GM19463 (cell line): ENCODE data around the gene C19orf53.
"Not testable (repeated sequence)": the region's sequence is repeated elsewhere in the genome, so short reads cannot be mapped to it uniquely, and the experiment has no call there.

Experiments
- ATAC-seq: cut with Tn5 transposase; IDR thresholded peaks from one replicate; pipeline ENCODE4 v1.9.1; 2021; ENCODE audit warnings: mild to moderate bottlenecking, moderate library complexity; ENCODE audit not compliant: unreplicated experiment

C19orf53 gene

DNA sequence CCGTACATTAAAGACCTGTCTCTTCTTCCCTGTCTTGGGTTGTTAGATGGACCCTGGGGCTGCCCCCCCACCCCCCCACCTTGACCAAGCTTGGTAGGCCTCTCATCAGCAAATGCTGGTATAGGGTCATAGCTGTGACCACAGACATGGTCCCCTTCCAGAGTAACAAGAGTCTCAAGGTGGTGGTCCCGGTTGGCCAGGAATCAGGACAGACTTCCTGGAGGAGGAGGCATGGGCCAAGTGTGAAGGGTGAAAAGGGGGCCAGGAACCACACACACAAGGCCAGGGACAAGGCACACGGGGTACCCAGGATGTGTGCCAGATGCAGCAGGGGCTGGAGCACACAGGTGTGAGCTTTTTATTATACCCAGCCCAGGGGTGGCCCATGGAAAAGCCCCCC lies 11.0 kb upstream of the C19orf53 start:
- ATAC-seq: no peak

DNA sequence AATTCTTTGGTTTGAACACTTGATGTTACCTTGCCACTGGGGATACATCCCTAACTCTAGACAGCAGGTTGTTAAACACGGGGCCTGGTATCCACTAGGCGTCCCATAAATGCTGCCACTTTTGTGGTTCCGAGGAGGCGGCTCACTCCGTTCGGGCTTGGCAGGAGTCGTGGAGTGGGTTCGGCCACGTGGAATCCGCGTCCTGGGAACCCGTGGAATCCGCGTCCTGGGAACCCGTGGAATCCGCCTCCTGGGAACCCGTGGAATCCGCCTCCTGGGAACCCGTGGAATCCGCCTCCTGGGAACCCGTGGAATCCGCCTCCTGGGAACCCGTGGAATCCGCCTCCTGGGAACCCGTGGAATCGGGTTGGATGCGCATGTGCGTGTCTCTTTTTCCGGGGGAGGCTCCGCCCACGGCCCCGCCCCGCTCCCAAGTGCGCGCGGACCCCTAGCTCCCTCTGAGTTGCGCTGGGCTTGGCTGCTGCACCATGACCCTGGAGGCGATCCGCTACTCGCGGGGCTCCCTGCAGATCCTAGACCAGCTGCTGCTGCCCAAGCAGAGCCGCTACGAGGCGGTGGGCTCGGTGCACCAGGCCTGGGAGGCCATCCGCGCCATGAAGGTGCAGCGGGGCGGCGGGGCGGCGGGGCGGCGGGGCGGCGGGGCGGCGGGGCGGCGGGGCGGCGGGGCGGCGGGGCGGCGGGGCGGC lies 10.0 kb upstream of the C19orf53 start, which contains the start of gene MRI1:
Gene MRI1 (plus strand): TSS at position 422 of the 707 bp plus-strand sequence. CDS start 67 bp downstream, at position 489.
- ATAC-seq: peak; percentile 45

DNA sequence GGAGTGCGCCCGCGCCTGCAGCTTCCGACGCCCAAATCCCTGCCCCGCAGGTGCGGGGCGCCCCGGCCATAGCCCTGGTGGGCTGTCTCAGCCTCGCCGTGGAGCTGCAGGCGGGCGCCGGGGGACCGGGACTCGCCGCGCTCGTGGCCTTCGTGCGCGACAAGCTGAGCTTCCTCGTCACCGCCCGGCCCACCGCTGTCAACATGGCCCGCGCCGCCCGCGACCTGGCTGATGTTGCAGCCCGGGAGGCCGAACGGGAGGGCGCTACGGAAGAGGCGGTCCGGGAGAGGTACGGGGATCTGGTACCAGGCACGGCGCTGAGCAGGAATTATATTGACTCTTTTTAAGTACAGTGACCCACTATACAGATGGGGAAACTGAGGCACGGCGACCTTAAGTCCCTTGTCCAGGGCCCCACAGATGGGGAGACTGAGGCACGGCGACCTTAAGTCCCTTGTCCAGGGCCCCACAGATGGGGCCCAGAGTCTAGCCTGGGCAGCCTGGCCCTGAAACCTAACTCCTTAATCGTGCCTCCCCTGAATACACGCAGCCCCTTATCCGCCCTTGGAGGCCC lies 9.3 kb upstream of the C19orf53 start:
- ATAC-seq: peak; percentile 29

DNA sequence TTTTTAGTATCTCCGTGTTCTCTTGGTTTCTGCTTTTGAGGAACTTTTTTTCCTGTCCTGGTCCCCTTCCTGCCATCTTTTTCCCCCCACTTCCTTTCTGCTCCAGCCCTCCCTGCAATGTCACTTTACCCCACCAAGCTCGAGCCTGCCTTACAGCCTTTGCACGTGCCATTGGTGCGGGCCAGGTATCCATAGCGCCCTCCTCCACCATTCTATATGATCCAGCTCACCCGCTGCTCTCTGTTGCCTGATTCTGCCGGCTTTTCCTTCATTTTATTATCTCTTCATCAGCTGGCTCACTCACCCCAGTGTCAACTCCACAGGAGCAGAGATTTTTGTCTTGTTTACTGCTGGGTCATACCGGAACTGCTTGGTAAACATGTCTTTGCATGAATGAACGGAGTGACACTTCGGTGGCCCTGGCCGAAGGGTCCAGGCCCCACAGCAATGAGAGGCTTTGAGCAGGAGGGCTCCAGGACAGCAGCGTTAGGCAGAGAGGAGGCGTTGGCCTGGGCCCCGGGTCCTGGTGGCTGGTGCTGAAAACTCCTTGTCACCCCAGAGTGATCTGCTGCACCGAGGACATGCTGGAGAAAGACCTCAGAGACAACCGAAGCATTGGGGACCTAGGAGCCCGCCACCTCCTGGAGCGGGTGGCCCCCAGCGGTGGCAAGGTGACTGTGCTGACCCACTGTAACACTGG lies 8.7 kb upstream of the C19orf53 start:
- ATAC-seq: no peak

- no peak for ATAC-seq
Observed at GRCh38 chr19:13766095-13766481, 8.2 kb upstream of the C19orf53 start.

DNA sequence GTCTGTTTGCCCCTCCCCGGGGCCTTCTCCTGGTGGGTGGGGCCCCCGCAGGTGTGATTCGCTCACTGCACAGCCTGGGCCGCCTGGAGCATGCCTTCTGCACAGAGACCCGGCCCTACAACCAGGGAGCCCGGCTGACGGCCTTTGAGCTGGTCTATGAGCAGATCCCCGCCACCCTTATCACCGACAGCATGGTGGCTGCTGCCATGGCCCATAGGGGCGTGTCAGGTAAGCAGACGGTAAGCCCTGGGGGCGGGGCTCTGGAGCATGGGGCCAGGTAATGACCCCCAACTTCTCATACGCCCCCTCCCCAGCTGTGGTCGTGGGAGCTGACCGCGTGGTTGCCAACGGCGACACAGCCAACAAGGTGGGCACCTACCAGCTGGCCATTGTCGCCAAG lies 5.7 kb upstream of the C19orf53 start:
- ATAC-seq: no peak

GRCh38 chr19:13770013-13770635 lies 4.1 kb upstream of the C19orf53 start:
- ATAC-seq: no peak

- no peak for ATAC-seq
Observed at GRCh38 chr19:13778398-13778797, 4.1 kb downstream of the C19orf53 start.

DNA sequence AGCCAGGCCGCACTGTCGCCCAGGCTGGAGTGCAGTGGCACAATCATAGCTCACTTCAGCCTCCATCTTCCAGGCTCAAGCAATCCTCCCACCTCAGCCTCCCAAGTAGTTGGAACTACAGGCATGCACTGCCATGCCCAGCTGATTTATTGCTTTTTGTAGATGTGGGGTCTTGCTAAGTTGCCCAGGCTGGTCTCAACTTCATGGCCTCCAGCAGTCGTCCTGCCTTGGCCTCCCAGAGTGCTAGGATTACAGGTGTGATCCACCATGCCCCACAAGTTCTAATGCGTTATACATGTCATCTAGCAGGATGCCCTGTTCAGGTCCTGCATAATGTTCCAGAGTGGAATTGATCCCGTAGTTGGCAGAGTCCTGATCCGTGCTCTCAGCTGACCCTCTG lies 4.6 kb downstream of the C19orf53 start:
- ATAC-seq: no peak

DNA sequence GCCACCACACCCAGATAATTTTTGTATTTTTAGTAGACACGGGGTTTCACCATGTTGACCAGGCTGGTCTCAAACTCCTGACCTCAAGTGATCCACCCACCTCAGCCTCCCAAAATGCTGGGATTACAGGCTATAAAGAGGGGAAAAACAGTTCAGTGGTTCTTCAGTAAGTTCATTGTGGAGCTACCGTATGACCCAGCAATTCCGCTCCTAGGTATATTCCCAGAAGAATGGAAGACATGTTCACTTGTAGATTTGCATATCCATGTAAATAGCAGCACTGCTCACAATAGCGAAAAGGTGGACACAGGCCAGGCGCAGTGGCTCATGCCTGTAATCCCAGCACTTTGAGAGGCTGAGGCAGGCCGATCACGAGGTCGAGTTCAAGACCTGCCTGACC lies 5.5 kb downstream of the C19orf53 start:
- ATAC-seq: not testable (repeated sequence)

DNA sequence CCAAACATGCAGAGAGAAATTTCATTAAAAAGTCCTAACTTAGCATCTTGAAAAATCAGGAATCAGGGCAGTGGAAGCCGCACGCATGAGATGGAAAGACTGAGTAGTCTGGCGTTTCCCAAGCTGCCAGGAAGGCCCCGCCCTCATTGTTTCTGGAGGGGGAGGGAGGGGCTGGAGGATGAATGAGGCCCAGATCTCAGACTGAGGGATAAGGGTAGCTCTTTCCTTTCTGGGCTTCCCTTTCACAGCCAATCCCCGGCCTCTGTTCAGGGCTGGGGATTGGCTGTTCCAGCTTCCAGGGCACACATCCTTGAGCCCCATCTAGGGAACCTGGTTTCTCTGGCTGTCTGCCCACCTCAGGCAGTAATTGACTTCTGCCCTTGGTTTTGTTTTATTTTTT lies 7.3 kb downstream of the C19orf53 start:
- no peak for ATAC-seq

DNA sequence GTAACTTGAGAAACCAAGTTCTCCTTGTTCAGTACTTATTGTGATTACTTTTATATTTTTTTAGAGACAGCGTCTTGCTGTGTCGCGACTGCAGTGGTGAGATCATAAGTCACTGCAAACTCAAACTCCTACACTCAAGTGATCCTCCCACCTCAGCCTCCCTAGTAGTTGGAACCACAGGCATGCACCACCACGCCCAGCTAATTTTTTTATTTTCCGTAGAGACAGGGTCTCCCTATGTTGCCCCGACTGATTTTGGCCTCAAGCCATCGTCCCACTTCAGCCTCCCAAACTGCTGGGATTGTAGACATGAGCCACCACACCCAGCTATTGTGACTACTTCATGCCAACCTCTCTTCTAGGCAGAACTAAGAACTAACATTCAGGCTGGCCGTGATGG lies 8.3 kb downstream of the C19orf53 start:
- no peak for ATAC-seq

- ATAC-seq: no peak
Observed at GRCh38 chr19:13783565-13784500, 9.6 kb downstream of the C19orf53 start.

DNA sequence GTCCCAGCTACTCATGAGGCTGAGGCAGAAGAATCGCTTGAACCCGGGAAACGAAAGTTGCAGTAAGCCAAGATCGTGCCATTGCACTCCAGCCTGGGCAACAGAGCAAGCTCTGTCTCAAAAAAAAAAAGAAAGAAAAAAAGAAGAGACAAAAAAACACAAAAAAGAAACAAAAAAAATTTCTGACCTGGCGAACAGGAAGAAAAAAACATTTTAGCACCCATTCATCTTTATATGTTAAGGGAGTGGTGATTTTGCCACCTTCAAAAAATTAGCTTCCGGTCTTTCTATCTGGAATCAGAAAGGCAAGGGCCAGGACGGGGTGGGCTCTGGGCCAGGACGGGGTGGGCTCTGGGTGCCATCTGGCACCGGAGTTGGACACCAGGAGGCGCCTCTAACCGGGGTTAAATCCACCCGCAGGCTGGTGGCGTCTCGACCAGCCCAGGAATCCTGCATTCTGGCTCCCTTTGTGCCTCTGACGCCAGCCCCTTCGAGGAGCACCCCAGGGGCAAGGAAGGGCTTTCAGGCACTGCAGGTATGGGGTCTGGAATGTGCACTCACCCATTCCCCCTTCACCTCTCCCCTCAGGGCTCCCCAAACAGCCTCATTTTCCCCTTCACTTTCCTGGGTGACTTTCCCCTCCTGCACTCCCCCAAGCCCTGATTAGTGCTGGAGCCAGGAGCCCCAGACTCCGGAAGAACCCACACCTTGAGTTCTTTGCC lies 10.6 kb downstream of the C19orf53 start:
- no peak for ATAC-seq

- no peak for ATAC-seq
Observed at GRCh38 chr19:13788991-13789390, 14.7 kb downstream of the C19orf53 start.

DNA sequence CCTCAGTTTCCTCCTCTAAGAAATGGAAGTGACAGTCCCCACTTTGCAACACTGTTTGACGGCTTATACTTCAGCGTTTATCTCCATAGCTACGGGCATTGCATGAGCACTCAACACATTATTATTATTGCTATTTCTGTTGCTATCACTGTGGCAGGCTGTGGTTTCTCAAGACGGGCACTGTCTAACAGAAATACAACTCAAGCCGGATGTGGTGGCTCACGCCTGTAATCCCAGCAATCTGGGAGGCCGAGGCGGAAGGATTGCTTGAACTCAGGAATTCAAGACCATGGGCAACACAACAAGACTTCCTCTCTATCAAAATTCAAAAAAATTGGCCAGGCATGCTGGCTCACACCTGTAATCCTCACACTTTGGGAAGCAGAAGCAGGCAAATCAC lies 16.1 kb downstream of the C19orf53 start:
- no peak for ATAC-seq

- ATAC-seq: not testable (repeated sequence)
Observed at GRCh38 chr19:13793317-13793716, 19.1 kb downstream of the C19orf53 start.

DNA sequence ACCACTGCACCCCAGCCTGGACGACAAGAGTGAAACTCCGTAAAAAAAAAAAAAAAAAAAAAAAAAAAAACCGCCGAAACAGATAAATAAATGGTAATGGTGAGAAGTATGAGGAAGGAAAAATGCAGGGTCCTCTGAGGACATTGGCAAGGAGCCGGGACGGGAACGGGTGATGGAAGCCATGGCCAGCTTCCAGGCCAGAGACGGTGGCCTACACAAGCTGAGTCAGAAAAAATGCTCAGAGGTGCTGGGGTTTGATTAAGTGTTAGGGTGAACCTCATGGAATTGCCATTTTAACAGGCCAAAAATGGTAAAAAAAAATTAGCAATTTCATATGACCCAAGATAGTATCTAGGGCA lies 20.1 kb downstream of the C19orf53 start:
- no peak for ATAC-seq

- peak; percentile 95 for ATAC-seq
Observed at GRCh38 chr19:13794757-13795589, 20.7 kb downstream of the C19orf53 start, which contains the start of gene ZSWIM4. ZSWIM4 (plus strand) TSS chr19:13795443; CDS start chr19:13795649, 206 bp downstream.
